ENCODE data around the gene GRAMD1B. TPM values are rescaled to one million over a fixed set of nuclear protein-coding genes. Genes with fewer than 3 reads are reported as not detected.
"Not testable (repeated sequence)": the region's sequence is repeated elsewhere in the genome, so short reads cannot be mapped to it uniquely, and the experiment has no call there.

GRAMD1B gene
- total RNA-seq, 1 donor from 2014 or later, result 6.0 TPM

DNA sequence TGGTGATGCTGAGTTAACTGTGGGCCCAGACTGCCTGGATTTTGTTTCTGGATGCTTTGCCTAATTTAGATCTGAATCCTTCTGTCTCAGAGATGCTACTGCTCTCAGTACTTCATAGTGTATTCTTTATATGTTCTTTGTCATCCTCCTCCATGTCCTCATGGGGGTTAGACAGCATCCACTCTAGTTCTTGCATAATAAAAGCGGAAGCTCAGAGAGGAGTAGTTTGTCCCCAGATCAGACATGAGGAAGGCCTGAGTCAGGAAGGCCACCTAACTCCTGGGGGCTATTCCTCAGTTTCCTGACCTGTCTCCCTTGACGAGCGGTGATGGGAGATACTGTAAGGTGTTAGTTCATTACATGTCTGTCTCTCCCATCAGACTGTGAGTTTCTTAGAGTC, 134.2 kb downstream of the GRAMD1B start:
- no peak for DNase-seq (ENCODE audit: low read depth)
- no peak overlapping the region for H3K4me3 ChIP-seq (ENCODE audit: low read depth, low read length)
- TF ChIP-seq, protein P1, sequence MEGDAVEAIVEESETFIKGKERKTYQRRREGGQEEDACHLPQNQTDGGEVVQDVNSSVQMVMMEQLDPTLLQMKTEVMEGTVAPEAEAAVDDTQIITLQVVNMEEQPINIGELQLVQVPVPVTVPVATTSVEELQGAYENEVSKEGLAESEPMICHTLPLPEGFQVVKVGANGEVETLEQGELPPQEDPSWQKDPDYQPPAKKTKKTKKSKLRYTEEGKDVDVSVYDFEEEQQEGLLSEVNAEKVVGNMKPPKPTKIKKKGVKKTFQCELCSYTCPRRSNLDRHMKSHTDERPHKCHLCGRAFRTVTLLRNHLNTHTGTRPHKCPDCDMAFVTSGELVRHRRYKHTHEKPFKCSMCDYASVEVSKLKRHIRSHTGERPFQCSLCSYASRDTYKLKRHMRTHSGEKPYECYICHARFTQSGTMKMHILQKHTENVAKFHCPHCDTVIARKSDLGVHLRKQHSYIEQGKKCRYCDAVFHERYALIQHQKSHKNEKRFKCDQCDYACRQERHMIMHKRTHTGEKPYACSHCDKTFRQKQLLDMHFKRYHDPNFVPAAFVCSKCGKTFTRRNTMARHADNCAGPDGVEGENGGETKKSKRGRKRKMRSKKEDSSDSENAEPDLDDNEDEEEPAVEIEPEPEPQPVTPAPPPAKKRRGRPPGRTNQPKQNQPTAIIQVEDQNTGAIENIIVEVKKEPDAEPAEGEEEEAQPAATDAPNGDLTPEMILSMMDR (conservative IDR thresholded peaks at IDR 0.05; ENCODE audit: low read depth, low read length), result no peak

DNA sequence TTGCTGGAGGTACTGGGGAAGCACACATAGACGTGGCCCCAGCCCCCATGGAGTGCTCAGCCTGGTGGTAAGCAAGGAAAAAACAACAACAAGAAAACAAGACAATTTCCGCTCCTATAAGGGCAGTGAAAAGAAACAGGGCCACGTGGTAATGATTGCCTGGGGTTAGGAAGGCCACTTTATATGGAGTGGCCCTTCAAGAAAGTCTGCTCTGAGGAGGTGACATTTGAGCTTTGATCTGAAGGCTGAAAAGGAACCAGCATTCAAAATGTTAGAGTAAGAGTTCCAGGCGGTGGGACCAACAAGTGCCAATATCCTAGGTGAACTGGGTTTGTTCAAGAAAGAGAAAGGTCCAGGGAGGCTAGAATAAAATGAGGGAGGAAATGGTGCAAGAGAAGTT, 136.8 kb downstream of the GRAMD1B start:
- TF ChIP-seq, protein P1 (conservative IDR thresholded peaks at IDR 0.05; ENCODE audit: low read depth, low read length), result no peak
- H3K4me3 ChIP-seq (ENCODE audit: low read depth, low read length), result no peak overlapping the region
- DNase-seq (ENCODE audit: low read depth), result no peak

DNA sequence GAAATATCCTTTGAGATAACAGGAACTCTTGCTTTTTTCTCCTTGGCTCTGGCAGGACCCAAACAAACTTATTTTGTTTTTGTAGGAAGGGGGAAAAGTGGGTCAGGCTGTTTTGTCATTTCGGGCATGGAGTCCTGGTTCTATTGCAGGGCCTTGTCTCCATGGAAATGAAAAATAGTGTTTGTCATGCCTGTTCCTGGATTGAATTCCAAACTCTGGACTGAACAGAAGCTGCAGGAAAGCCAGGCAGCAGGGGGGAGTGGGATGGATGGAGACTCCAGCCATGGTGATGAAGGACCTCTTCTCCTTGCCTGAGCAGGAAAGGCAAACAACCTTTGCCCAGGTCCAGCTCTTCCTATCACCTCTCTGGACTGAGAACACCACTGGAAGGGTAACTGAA, 137.4 kb downstream of the GRAMD1B start:
- TF ChIP-seq, protein P1 (conservative IDR thresholded peaks at IDR 0.05; ENCODE audit: low read depth, low read length), result no peak
- no peak for DNase-seq (ENCODE audit: low read depth)

DNA sequence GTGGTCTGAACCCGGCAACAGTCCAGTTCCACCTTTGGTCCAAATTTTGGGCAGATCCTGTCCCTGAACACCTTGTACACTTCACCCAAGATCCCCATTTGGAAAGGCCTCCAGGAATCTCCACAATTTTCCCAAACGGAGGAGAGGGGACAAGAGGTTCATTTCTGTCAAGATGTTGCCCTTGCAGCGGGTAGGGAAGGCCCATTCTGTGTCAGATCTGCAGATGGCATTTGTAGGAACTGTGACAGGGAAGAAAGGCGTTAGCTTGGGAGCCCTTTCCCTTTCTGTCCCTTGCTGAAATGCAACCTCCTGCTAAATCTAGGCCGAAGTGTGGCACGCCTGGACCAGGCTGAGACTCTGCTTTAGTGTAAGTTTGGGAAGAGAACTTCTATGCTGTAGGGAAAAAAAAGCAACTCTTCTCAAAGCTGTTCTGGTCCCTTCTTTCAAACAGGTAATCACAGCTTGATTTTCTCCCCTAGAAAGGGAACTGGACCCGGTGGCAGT, 138.3 kb downstream of the GRAMD1B start:
- DNase-seq (ENCODE audit: low read depth), result no peak
- TF ChIP-seq, protein P1 (conservative IDR thresholded peaks at IDR 0.05; ENCODE audit: low read depth, low read length), result no peak
- no peak overlapping the region for H3K4me3 ChIP-seq (ENCODE audit: low read depth, low read length)

More for the DNA sequence above, 137.4 kb downstream of the GRAMD1B start:
- H3K4me3 ChIP-seq (ENCODE audit: low read depth, low read length), result no peak overlapping the region

DNA sequence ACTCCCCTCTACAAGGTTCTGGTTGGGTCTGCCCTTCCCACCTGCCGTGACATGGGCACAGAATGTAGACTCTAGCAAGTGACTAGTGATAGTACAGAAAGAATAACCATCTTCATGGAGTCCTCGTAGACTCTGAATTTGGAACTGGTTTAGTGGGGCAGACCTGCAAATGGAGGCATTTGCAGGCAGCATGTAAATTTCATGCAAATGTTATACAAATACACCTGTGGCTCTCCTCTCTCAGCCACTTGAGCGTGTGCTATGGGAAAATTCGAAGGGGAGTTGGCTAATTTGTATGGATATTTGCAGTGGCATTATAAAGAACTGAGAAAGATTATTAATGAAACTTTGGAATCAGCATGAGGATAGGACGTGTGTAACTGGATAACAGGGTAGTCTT, 139.3 kb downstream of the GRAMD1B start:
- no peak overlapping the region for H3K4me3 ChIP-seq (ENCODE audit: low read depth, low read length)
- DNase-seq (ENCODE audit: low read depth), result no peak

DNA sequence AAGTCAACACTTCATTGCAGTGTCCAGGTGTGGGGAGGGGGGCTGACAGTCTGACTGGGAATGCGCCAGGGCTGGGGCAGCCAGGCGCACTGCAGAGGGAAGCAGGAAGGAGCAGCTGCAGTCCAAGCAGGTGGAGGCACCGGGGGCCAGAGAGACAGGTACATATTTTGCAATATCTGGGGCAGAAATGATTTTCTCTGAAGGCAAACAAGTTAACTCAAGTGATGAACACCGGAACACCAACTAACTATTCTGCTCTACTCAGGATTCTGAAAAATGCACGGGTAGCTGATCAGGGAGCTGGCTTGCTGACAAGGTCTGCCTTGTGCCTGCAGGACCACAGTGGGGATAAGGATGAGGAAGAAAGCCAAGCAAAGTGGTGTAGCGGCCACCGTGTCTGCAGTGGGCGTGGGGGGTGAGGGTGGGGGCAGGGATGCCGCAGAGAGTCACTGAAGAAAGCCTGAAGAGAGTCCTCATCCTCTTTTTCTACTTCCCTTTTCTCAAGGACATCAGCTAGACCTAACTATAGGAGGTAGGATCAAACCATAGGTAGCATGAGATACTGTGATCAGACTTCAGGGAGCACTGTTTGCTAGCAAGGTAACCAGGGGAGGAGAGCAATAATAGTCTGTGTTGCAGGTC, 141.0 kb downstream of the GRAMD1B start:
- TF ChIP-seq, protein P1 (conservative IDR thresholded peaks at IDR 0.05; ENCODE audit: low read depth, low read length), result no peak
- H3K4me3 ChIP-seq (ENCODE audit: low read depth, low read length), result no peak overlapping the region
- no peak for DNase-seq (ENCODE audit: low read depth)

More for the DNA sequence above, 139.3 kb downstream of the GRAMD1B start:
- TF ChIP-seq, protein P1 (conservative IDR thresholded peaks at IDR 0.05; ENCODE audit: low read depth, low read length), result no peak

DNA sequence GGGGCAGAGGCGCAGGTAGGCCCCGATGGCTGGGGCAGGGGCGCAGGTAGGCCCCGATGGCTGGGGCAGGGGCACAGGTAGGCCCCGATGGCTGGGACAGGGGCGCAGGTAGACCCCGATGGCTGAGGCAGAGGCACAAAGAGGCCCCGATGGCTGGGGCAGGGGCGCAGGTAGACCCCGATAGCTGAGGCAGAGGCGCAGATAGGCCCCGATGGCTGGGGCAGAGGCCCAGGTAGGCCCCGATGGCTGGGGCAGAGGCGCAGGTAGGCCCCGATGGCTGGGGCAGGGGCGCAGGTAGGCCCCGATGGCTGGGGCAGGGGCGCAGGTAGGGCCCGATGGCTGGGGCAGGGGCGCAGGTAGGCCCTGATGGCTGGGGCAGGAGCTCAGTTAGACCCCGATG, 142.7 kb downstream of the GRAMD1B start:
- DNase-seq (ENCODE audit: low read depth); H3K4me3 ChIP-seq (ENCODE audit: low read depth, low read length): not testable (repeated sequence)
